Adipocyte (in vitro differentiated cells): ENCODE data around the gene FAM221B.

Experiments
- DNase-seq: peaks from one replicate; pipeline ENCODE4 v3.0.0-alpha.2; 2015; ENCODE audit warnings: low read depth
- H3K27me3 ChIP-seq: replicated peaks from 2 replicates; pipeline ENCODE4 v1.7.0; 2013; ENCODE audit warnings: mild to moderate bottlenecking, low read length, moderate library complexity; ENCODE audit not compliant: control insufficient read depth, insufficient read depth
- H3K36me3 ChIP-seq: 2 replicates; pipeline ENCODE4 v1.7.0; 2013; ENCODE audit warnings: low read length, mild to moderate bottlenecking, moderate library complexity; ENCODE audit not compliant: control insufficient read depth, insufficient read depth, severe bottlenecking
- H3K4me1 ChIP-seq: 2 replicates; pipeline ENCODE4 v1.7.0; 2013; ENCODE audit warnings: mild to moderate bottlenecking, low read length, moderate library complexity; ENCODE audit not compliant: control insufficient read depth, insufficient read depth
- H3K4me3 ChIP-seq: 2 replicates; pipeline ENCODE4 v1.7.0; 2013; ENCODE audit warnings: mild to moderate bottlenecking, low read length, moderate library complexity
- H3K9ac ChIP-seq: 2 replicates; pipeline ENCODE4 v1.7.0; 2013; ENCODE audit warnings: mild to moderate bottlenecking, low read length, moderate library complexity
- H3K9me3 ChIP-seq: 2 replicates; pipeline ENCODE4 v1.7.0; 2013; ENCODE audit warnings: mild to moderate bottlenecking, low read length, moderate library complexity; ENCODE audit not compliant: control insufficient read depth

FAM221B gene

GRCh38 chr9:35859990-35860339 lies 31.4 kb upstream of the FAM221B start:
- no peaks in the 10 kb centered on the region for H3K4me1 ChIP-seq
- no peak for DNase-seq
- H3K9ac ChIP-seq = no peak overlapping the region

GRCh38 chr9:35859310-35859989 lies 30.9 kb upstream of the FAM221B start:
- Histone ChIP-seq H3K36me3 (no peaks in the 10 kb centered on the region), H3K4me1 (no peaks in the 10 kb centered on the region), H3K27me3 (peaks cover 42% of the 10 kb centered on the region), H3K9me3 (no peaks in the 10 kb centered on the region), H3K9ac (no peak overlapping the region), H3K4me3 (no peak overlapping the region)
- peak; percentile 9 for DNase-seq

More at GRCh38 chr9:35859990-35860339, 31.4 kb upstream of the FAM221B start:
- no peak overlapping the region for H3K4me3 ChIP-seq
- H3K9me3 ChIP-seq = no peaks in the 10 kb centered on the region
- peaks cover 44% of the 10 kb centered on the region for H3K27me3 ChIP-seq
- no peaks in the 10 kb centered on the region for H3K36me3 ChIP-seq

GRCh38 chr9:35858458-35858857 lies 29.9 kb upstream of the FAM221B start:
- no peaks in the 10 kb centered on the region for H3K9me3 ChIP-seq
- no peak overlapping the region for H3K4me3 ChIP-seq
- H3K9ac ChIP-seq = no peak overlapping the region
- no peaks in the 10 kb centered on the region for H3K4me1 ChIP-seq
- no peaks in the 10 kb centered on the region for H3K36me3 ChIP-seq
- H3K27me3 ChIP-seq = peaks cover 34% of the 10 kb centered on the region
- DNase-seq = no peak

GRCh38 chr9:35856882-35857281 lies 28.4 kb upstream of the FAM221B start:
- Histone ChIP-seq H3K36me3 (no peaks in the 10 kb centered on the region), H3K4me1 (no peaks in the 10 kb centered on the region), H3K9me3 (no peaks in the 10 kb centered on the region), H3K27me3 (peaks cover 18% of the 10 kb centered on the region), H3K9ac (no peak overlapping the region), H3K4me3 (no peak overlapping the region)
- DNase-seq = no peak

GRCh38 chr9:35856206-35856605 lies 27.7 kb upstream of the FAM221B start:
- no peaks in the 10 kb centered on the region for H3K4me1 ChIP-seq
- peaks cover 11% of the 10 kb centered on the region for H3K27me3 ChIP-seq
- no peaks in the 10 kb centered on the region for H3K36me3 ChIP-seq
- H3K4me3 ChIP-seq = no peak overlapping the region
- no peaks in the 10 kb centered on the region for H3K9me3 ChIP-seq
- H3K9ac ChIP-seq = no peak overlapping the region
- DNase-seq = no peak

- Histone ChIP-seq H3K4me1 (no peaks in the 10 kb centered on the region), H3K9me3 (no peaks in the 10 kb centered on the region), H3K4me3 (no peak overlapping the region), H3K27me3 (no peaks in the 10 kb centered on the region), H3K36me3 (no peaks in the 10 kb centered on the region), H3K9ac (no peak overlapping the region)
- no peak for DNase-seq
Observed at GRCh38 chr9:35854091-35854762, 25.7 kb upstream of the FAM221B start.

GRCh38 chr9:35852876-35853865 lies 24.6 kb upstream of the FAM221B start:
- peaks cover 3% of the 10 kb centered on the region for H3K4me1 ChIP-seq
- no peak overlapping the region for H3K4me3 ChIP-seq
- H3K36me3 ChIP-seq = no peaks in the 10 kb centered on the region
- no peak for DNase-seq
- no peak overlapping the region for H3K9ac ChIP-seq
- no peaks in the 10 kb centered on the region for H3K9me3 ChIP-seq
- H3K27me3 ChIP-seq = no peaks in the 10 kb centered on the region

GRCh38 chr9:35852267-35852815 lies 23.8 kb upstream of the FAM221B start:
- no peaks in the 10 kb centered on the region for H3K36me3 ChIP-seq
- no peaks in the 10 kb centered on the region for H3K9me3 ChIP-seq
- DNase-seq = no peak
- no peak overlapping the region for H3K4me3 ChIP-seq
- H3K27me3 ChIP-seq = no peaks in the 10 kb centered on the region
- peaks cover 8% of the 10 kb centered on the region for H3K4me1 ChIP-seq
- no peak overlapping the region for H3K9ac ChIP-seq

GRCh38 chr9:35847792-35848572 lies 19.4 kb upstream of the FAM221B start:
- DNase-seq = peak; percentile 65
- Histone ChIP-seq H3K27me3 (no peaks in the 10 kb centered on the region), H3K9ac (peak overlapping the region; percentile 14), H3K9me3 (no peaks in the 10 kb centered on the region), H3K36me3 (peaks cover 2% of the 10 kb centered on the region), H3K4me3 (no peak overlapping the region), H3K4me1 (peaks cover 33% of the 10 kb centered on the region)

- no peaks in the 10 kb centered on the region for H3K27me3 ChIP-seq
- H3K4me3 ChIP-seq = no peak overlapping the region
- no peaks in the 10 kb centered on the region for H3K9me3 ChIP-seq
- no peak for DNase-seq
- H3K36me3 ChIP-seq = peaks cover 2% of the 10 kb centered on the region
- H3K4me1 ChIP-seq = peaks cover 50% of the 10 kb centered on the region
- no peak overlapping the region for H3K9ac ChIP-seq
Observed at GRCh38 chr9:35845824-35846771, 17.6 kb upstream of the FAM221B start.
